ENCODE measurements around the gene LYRM2.

DNA sequence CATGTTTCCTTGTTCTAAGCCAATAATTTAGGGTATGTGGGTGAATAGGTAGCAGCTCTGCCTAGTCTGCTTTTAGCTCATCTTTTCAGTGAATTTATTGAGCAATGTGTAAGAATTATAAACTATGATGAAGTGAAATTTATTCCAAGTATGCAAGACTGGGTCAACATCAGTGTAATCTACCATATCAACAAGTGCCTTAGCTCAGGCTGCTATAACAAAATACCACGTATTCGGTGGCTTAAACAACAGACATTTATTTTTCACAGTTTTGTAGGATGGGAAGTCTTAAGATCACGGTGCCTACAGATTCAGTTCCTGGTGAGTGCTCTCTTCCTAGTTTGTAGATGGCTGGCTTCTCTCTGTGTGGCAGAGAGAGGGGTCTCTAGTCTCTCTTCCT lies 54.0 kb downstream of the LYRM2 start:
- TF ChIP-seq EZH2 (IDR thresholded peaks at IDR 0.05; ENCODE audit: low read depth, low read length, severe bottlenecking) = no peak
- TF ChIP-seq CBX5 (IDR thresholded peaks at IDR 0.05; ENCODE audit: low read depth, low read length) = no peak
- TF ChIP-seq CTCF (IDR thresholded peaks at IDR 0.05; ENCODE audit: control extremely low read depth in 1 of 3, insufficient read depth in 1 of 3, low read depth in 1 of 3, low read length in 3 of 3) = no peak
- TF ChIP-seq RFX5 (IDR thresholded peaks at IDR 0.05; ENCODE audit: borderline replicate concordance, low read depth, low read length) = no peak
- no peak for TF ChIP-seq HDAC6 (IDR thresholded peaks at IDR 0.05; ENCODE audit: low read depth, low read length)
- TF ChIP-seq RNF2 (IDR thresholded peaks at IDR 0.05; ENCODE audit: borderline replicate concordance, low read depth, low read length, missing control alignments, poor library complexity, severe bottlenecking) = no peak
- TF ChIP-seq POLR2AphosphoS5 (IDR thresholded peaks at IDR 0.05; ENCODE audit: low read depth, low read length) = no peak
- TF ChIP-seq SIN3A (conservative IDR thresholded peaks at IDR 0.05 in 1 of 2, IDR thresholded peaks at IDR 0.05 in 1 of 2; ENCODE audit: low read depth in 1 of 2, low read length in 2 of 2) = no peak
- TF ChIP-seq SP1 (IDR thresholded peaks at IDR 0.05; ENCODE audit: low read depth, low read length) = no peak
- TF ChIP-seq, protein P1, sequence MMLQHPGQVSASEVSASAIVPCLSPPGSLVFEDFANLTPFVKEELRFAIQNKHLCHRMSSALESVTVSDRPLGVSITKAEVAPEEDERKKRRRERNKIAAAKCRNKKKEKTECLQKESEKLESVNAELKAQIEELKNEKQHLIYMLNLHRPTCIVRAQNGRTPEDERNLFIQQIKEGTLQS (IDR thresholded peaks at IDR 0.05; ENCODE audit: insufficient read depth, low read depth, low read length) = no peak
